Measurements from ENCODE around the gene SEC11C.
"Not testable (repeated sequence)": the region's sequence is repeated elsewhere in the genome, so short reads cannot be mapped to it uniquely, and the experiment has no call there.

The SEC11C gene

DNA sequence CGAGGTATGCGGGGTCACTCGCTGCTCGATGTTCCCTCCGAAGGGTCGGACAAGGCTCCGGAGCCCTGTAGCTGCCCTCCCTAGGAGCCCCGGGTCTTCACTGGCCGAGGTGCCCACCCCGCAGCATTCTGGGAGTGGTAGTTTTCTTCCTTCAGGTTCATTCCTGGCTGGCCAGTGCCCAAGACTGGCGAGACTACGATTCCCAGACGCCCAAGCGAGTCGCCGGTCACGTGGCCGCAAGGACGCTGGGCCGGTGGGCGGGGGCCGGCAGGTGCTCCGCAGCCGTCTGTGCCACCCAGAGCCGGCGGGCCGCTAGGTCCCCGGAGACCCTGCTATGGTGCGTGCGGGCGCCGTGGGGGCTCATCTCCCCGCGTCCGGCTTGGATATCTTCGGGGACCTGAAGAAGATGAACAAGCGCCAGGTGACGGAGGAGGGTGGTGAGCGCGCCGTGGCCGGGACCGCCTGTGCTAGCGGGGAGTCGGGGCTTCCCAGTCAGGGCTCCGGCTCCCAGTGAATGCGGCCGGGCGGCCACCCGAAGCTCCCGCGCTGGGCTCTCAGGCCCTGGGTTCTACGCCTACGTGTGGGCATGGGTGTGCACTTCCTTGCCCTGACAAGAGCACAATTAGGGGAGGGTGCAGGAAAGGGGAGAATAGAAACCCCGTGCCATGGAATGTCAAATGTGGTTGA, at the start of gene SEC11C:
TSS of gene SEC11C (plus strand) at position 270 of the 687 bp plus-strand sequence. CDS start at position 335, 65 bp downstream.
- peak; percentile 90 for DNase-seq

- DNase-seq: no peak
Observed at GRCh38 chr18:59090966-59091603, 48.6 kb upstream of the SEC11C start.

DNA sequence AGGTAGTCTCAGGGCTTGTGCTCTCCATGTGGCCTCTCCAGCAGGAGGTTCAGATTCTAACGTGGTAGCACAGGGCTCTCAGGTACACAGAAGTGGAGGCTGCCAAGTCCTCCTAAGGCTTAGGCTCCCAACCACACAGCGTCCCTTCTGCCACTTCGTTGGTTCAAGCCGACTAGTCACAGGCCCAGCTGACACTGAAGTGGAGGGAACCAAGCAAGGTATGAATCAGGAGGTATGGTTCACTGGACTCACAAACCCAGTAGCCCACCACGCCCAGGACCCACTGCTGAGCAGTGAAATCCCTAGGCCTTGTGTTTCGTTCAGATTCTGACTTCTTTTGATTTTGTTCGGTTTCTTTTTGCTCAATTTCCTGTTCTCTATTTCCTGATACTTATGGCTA, 46.0 kb upstream of the SEC11C start:
- no peak for DNase-seq

DNA sequence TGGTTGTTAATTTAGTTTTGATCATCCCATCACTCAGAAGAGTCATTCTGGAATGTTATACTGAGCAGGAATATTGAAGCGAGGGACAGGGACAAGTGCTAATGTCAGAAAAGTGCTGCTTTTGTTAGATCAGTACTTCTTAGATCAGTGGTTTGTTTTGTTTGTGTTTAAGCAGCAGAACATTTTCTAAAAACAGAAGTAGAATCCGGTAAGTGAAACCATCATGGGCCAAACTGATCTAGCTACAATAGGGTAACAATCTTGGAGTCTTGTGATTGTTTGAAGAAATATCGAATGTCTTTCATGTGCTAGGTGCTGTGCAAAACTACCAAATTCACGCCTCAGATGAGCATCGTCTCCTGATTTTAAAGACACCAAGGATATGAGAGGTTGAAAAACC, 45.1 kb upstream of the SEC11C start:
- no peak for DNase-seq

- no peak for DNase-seq
Observed at GRCh38 chr18:59096098-59096789, 43.4 kb upstream of the SEC11C start.

GRCh38 chr18:59101830-59102414, 37.8 kb upstream of the SEC11C start:
- DNase-seq: no peak

DNA sequence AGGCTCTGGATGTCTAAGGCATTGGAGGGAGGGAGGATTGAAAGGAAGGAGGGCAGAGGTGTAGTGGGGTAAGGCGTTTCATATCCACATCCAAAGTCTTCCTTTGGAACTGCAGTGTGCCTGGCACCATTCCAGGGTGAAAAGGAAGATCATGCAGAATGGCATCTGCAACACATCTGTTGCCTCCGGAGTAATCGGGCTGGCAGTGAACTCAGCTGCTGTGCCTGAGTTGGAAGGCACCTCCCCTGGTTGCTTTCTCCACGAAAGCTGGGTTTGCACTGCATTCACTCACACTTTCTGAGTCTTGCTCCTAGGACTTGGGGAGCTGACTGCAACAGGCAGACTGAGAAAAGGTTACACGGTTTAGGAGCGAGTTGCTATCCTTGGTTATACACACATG, 30.3 kb upstream of the SEC11C start:
- peak; percentile 12 for DNase-seq

GRCh38 chr18:59114160-59114559, 25.5 kb upstream of the SEC11C start:
- DNase-seq: no peak

- peak; percentile 2 for DNase-seq
Observed at GRCh38 chr18:59123588-59124369, 15.9 kb upstream of the SEC11C start.

DNA sequence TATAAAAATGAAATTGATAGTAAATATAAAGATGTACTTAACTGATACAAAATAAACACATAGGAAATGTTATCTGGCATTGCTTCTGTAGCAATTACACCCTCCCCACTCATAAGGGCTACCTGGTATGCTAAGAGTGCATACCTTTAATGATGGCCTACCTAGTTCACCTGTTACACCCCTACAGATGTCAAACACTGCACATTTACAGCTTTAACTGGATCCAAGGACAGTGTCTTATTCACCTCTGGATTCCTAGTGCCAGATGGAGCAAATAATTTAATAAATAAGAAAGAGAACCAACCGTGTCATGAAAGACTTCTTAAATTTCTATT, 15.3 kb upstream of the SEC11C start:
- no peak for DNase-seq

DNA sequence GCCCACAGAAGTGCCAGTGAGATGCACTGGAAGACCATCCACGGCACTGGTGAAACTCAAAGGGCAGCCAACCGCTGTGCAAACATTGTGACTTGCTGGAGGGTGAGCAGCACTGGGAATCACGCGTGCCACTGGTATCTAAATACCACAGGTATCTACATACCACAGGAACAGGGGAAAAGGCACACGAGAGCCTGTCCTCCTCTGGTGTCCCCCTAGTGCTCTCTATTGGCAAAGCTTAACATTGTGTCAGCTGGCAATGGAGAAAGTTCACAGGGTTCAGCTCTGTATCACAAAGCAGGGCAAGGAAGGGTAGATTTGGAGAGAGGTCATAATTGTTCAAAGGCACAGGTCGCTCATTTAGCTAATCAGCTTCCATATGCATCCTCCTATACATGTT, 12.6 kb upstream of the SEC11C start:
- DNase-seq: no peak

- no peak for DNase-seq
Observed at GRCh38 chr18:59129951-59130703, 9.6 kb upstream of the SEC11C start.

- DNase-seq: no peak
Observed at GRCh38 chr18:59132810-59133465, 6.7 kb upstream of the SEC11C start.

DNA sequence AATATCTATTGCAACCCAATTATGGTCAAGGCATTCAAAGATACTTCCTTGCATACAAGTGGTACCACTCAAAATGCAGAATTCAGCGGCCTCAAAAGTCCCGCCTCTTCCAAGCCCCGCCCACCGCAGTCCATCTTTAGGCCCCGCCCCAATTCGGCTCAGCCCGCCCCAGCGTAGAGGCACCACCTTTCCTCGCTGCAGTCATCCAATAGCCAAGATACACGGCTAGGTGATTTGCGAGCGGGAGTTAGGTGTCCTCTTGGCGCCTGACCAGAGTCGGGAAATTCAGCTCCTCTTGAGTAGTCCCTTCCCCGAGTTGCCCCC, 431 bp upstream of the SEC11C start:
- DNase-seq: peak; percentile 90

GRCh38 chr18:59140302-59140885, 710 bp downstream of the SEC11C start:
- no peak for DNase-seq

DNA sequence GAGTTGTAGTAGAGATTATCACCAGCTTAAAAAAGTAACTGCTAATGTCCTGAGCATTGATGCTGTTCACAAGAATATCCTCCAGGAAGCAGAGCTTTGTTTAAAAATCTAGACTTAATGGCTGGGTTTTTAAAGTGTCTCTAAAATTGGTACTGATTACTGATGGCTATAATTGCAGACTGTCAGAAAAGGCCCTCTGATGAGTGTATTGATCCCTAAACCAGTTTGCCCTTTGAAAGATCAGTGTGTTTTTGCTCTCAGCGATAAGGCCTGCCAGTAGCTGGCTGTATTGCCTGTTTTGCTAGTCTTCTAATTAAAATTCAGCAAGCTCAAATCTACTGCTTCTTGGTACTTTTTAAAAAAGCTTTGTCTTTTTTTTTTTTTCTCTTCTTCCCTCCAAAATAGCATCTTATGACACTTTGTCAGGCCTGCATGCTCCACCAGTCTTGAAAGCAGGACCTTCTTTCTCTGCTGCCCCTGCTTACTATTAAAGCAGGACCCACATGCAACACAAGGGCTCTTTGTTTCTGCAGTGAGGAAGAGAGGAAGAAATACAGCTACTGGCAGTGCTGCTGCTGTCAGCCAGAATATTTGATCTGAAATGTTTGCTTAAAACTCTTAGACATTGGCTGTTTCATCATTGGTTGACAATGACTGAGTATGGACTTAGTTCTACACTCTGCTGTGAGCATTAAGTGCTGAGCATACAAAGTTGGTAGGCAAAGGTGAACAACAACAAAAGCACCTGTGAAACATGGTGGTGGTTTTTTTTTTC, 1.8 kb downstream of the SEC11C start:
- DNase-seq: no peak

GRCh38 chr18:59142274-59142673, 2.6 kb downstream of the SEC11C start:
- DNase-seq: no peak

DNA sequence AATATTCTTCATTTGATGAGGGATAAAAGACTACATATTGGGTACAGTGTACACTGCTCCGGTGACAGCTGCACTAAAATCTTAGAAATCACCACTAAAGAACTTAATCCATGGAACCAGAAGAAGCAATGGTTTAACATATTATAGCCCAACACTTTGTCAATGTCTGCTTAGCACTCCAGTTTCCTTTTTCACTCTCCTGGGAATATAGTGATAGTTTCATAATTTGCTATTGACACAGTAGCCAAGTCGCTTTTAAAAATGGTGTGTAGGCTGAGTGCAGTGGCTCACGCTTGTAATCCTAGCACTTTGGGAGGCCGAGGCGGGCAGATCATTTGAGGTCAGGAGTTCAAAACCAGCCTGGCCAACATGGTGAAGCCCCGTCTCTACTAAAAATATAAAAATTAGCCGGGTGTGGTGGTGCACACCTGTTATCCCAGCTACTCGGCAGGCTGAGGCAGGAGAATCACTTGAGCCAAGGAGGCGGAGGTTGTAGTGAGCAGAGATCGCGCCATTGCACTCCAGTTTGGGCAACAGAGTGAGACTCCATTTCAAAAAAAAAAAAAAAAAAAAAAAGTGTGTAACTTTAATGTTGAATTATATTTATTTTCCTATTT, 3.2 kb downstream of the SEC11C start:
- not testable (repeated sequence) for DNase-seq

- DNase-seq: no peak
Observed at GRCh38 chr18:59143441-59143840, 3.8 kb downstream of the SEC11C start.

- DNase-seq: no peak
Observed at GRCh38 chr18:59144483-59144882, 4.8 kb downstream of the SEC11C start.

Data from DMS 273 treated with DMSO at 0.1 percent for 48 hours (cell line).